Activated CD8-positive, alpha-beta memory T cell treated with anti-CD3 and anti-CD28 coated beads for 24 hours (primary cell): Measurements from ENCODE around the gene MGAT5B.

Experiments
- DNase-seq: peaks from one replicate; pipeline ENCODE4 v3.0.0-alpha.2; 2020

The MGAT5B gene

DNA sequence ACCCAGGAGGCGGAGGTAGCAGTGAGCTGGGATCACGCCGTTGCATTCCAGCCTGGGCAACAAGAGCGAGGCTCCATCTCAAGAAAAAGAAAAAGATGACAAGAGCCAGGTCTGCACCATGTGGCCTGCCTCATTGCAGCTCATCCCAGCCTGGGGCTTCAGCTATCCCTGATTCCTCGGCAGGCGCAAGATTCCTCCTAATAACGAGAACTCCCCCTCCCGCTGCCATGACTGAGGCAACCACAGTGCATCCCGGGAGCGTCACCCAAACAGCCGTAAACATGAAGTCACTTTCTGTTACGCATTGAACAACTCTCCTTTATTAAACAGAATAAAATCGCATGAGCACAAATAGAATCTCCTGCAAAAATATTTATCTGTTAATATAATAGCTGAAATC, 120.6 kb downstream of the MGAT5B start:
- no peak for DNase-seq

DNA sequence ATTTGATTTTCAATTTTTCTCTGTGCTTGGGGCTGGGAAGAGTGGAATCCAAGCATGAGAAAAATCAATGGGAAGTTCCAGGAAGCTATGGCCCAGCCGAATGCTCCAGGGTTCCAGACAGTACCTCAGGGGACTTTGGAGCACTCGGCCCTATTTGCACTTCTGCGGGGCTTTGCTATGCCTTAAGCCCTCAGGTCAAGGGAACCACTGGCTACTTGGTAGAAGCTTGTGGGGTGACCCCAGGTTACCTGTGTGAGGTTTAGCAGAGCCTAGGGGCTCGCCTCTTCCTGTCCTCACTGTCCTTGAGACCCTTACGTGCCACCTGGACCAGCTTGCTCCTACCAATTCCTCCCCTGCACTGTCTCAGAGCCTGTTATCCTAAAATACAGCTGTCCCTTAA, 121.3 kb downstream of the MGAT5B start:
- no peak for DNase-seq

DNA sequence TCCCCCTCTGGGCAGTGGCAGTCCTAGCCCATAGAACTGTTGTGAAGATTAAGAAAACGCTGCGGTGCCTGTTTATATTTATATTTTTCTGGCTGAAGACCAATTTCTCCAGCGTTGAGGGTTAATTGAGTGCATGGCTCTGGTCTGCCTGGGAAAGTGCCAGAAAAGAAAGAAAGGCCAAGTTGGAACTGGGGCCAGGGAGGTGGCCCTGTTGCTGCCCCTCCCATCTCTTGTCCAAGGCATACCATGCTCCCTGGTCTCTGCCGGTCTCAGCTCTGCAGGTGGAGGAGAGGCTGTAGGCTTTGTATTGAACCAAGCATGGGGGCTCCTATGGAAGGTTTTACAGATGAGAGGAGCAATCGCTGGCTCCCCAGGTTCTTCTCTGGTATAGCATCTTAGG, 124.7 kb downstream of the MGAT5B start:
- DNase-seq, result no peak

DNA sequence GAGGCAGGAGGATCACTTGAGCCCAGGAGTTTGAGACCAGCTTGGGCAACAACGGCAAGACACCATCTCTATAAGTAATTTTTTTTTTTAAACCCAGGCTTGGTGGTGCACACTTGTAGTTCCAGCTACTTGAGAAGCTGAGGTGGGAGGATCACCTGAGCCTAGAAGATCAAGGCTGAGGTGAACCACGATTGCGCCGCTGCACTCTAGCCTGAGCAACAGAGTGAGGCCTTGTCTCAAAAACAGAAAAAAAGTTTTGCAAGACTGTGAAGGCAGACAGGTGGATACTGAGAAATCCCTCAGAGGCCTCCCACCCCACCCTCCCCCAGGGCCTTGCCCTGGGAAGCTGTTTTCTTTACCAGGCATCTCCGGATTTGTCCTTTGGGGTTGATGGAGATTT, 125.4 kb downstream of the MGAT5B start:
- DNase-seq, result no peak

DNA sequence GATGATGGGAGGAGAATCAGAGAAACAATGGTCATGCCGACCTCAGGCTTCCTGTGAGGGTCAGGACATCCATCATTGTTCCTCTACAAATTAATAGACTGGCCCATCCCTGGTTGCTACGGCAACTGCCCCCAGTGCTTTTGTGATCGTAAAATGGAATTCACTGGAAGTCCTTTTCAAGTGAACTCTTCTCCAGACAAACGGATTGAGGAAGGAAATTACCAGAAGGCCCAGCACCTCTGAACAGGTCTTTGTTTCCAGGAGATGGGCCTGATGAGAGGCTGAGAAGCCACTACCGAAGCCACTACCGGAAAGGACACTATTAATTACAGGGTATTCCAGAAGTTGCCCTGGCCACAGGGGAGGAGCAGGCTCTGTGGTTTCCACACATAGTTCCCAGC, 126.0 kb downstream of the MGAT5B start:
- DNase-seq, result no peak

DNA sequence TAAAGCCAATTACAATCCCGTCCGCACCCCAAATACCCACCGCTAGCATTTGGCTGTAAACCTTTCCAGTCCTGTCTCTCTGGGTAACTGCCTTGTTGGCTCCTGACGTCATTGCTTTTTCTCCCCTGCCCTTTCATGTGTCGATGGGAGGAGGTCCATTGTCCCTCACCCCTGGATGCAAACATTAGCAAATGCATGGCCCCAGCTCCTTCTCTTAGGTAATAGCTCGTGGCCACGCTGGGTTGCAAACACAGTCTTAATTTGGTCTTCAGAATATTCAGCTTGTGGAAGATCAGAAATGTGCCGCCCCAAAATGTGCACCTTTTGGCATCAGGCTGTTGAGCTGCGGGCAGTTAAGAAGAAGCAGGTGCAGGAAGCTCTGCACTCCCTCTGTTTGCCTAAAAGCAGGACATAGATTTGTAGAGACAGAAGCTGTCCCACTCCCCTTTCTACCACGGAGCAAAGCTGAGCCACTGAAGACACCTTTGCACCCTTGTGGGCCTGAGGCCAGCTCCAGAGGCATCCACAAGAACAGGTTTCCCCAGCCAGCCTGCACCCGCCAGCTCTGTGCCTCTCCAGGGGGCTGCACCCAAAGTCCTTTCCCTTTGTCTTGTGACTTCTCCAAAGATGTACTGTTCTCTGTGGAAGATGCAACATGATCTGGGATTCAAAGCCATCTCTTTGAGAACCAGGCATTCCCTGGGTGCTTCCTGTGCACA, 127.3 kb downstream of the MGAT5B start:
- no peak for DNase-seq

DNA sequence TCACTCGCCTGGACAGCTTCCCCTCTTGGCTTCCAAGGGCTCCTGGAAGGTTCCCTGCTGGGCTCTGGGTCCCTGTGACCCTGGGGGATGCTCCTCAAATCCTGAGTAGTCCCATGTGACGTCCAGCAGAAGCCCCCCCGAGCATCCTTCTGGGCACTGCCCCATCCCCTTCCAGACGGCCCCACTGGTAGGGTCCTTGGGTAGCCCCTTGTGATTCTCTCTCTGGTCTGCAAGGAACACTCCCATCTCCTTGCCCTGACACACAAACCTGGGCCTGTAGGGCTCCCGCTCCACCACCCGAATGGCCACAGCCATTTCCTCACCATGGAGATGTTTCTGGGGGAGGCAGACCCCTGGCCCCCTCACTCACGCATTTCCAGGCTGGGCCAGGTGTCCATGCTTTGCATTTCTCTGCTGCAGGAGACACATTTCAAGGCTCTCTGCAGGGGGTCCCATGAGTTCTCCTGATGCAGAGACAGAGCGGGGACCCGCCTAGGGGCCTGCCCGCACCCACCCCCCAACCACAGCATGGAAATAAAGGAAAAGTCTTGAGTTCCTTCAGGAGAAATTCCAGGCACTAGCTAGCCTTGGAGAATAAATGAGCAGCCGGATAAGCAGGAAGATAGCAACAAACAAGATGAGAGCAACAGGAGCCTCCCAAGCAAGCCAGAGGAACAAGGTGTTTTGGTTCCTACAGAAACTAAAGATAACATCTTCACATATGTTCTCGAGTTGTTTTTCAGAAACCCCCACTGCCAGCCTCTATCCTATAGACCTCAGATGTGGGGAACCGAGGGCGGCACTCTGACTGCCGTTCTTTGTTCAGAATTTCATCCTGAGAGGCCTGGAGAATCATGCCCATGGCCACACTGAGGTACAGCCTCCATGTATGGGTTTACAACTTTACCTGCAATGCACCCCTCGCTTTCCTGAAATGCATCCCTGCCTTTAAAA, 128.8 kb downstream of the MGAT5B start:
- peak; percentile 61 for DNase-seq

DNA sequence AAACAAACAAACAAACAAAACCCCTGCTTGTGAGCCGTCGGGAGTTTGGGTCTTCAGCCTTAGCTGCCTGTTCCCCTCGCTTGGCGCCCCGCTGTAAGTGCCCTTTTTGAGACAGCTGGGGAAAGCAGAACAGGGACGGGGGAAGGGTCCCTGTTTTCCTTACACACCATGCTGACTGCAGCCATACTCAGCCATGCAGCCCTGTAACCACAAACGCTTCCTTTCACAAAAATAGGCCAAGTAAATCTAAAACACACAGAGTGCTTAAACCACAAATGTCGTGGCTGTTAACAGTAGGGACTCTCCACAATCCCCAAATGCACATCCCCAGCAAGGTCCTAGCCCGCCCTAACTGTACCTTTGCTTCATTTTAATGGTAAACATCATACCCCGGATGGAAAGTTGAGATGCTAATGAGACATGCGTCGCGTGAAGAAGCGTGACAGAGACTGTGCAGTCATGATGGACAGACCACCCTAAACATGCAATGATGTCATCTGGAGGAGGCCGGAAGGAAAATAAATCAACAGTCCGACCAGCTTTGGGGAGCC, 129.9 kb downstream of the MGAT5B start:
- peak; percentile 77 for DNase-seq

DNA sequence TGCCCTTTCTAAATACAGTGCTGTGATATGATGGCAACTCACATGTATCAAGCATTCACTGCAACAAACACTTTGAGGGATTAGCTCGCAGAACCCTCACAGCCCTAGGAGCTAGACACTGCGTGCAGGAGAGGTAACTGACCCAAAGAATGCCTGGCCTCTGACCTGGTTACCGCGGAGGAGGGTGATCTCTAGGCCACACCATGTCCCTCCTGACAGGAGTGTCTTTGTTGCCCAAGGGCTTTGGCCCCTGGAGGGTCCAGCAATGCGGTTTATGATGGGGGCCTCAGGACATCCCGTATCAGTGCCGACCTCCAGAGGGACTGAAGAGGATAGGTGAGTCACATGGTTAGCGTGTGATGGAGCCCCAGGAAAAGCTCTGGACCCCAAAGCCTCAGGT, 130.6 kb downstream of the MGAT5B start:
- peak; percentile 62 for DNase-seq
